Testis (tissue), 2 donors: ENCODE measurements around the gene FAM240B.

Source experiments
- POLR2A ChIP-seq: fragments of 450-650 bp; IDR thresholded peaks from one replicate; pipeline ENCODE4 v1.6.1; 2017; ENCODE audit warnings: antibody characterized with exemption, mild to moderate bottlenecking, moderate library complexity
- TF ChIP-seq, protein P1 (sequence below), 3 experiments: fragments of 450-650 bp in 2 of 3; fragments of 200-600 bp in 1 of 3; sonication (generic) in 1 of 3; IDR thresholded peaks; one replicate each; pipeline ENCODE4 v1.5.1; 2016 to 2019; ENCODE audit warnings: antibody characterized with exemption in 3 of 3, mild to moderate bottlenecking in 2 of 3, moderate library complexity in 1 of 3

GRCh38 chr9:38659538-38659937 is 60.4 kb downstream of the FAM240B start:
- TF ChIP-seq, protein P1, sequence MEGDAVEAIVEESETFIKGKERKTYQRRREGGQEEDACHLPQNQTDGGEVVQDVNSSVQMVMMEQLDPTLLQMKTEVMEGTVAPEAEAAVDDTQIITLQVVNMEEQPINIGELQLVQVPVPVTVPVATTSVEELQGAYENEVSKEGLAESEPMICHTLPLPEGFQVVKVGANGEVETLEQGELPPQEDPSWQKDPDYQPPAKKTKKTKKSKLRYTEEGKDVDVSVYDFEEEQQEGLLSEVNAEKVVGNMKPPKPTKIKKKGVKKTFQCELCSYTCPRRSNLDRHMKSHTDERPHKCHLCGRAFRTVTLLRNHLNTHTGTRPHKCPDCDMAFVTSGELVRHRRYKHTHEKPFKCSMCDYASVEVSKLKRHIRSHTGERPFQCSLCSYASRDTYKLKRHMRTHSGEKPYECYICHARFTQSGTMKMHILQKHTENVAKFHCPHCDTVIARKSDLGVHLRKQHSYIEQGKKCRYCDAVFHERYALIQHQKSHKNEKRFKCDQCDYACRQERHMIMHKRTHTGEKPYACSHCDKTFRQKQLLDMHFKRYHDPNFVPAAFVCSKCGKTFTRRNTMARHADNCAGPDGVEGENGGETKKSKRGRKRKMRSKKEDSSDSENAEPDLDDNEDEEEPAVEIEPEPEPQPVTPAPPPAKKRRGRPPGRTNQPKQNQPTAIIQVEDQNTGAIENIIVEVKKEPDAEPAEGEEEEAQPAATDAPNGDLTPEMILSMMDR (IDR thresholded peaks at IDR 0.05): no peak
- TF ChIP-seq POLR2A: no peak
